T-helper 2 cell treated with Interferon-gamma antibody and Interleukin-4, amounts not matched to agents 5 μg/mL and 100 μg/mL, for 36 hours (primary cell): Measurements from ENCODE around the gene MRPL16.

Experiments used
- DNase-seq: peaks from one replicate; pipeline ENCODE4 v3.0.0; 2021; ENCODE audit warnings: low spot score
- H3K27ac Mint-ChIP-seq: one replicate; pipeline ENCODE4 v1.8.0; 2021; ENCODE audit warnings: mild to moderate bottlenecking, mixed read lengths
- H3K27me3 Mint-ChIP-seq: one replicate; pipeline ENCODE4 v1.8.0; 2021; ENCODE audit warnings: low read depth, mixed read lengths
- H3K36me3 Mint-ChIP-seq: one replicate; pipeline ENCODE4 v1.8.0; 2021; ENCODE audit warnings: low read depth, mixed read lengths
- H3K4me1 Mint-ChIP-seq: one replicate; pipeline ENCODE4 v1.8.0; 2021; ENCODE audit warnings: low read depth, mixed read lengths
- H3K4me3 Mint-ChIP-seq: one replicate; pipeline ENCODE4 v1.8.0; 2022; ENCODE audit warnings: mild to moderate bottlenecking, moderate library complexity, mixed read lengths
- H3K9me3 Mint-ChIP-seq: one replicate; pipeline ENCODE4 v1.8.0; 2021; ENCODE audit warnings: mixed read lengths

Gene MRPL16

DNA sequence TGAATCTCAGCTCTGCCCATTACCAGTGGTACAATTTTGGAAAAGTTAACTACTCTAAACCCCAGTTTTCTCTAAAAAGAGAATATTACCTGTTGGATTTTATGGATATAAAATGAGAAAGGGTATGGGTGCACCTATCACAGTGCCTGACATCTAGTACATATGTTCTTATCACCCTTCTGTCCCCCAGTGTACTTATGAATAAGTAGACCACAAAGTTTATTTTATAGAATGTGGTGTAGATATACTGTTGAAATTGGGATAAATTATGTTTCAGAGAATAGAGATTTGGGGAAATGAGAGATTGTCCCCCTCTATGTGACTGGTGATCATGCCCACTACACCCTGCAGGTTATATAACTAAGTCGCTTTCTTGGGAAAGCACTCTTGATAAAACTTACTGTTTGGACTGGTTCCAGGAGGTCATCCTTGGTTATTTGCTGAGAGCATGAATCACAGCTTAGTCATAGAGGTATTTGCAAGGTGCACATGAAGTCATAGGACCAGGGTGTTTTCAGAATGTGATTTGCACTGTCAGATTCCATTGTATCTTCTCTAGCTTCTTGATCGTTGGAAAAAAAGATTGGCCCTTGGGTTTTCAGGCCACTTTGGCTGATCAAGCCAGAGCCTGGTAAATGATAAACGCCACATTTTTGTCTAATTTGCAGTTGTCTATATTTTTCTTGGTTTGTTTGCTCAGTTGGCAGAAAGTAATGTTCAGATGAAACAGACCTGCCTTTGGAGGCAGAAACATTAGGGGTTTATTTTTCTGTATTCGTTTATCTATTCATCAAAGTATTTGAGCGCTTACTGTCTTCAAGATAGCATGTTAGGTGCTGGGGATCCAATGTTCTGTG, 34.1 kb downstream of the MRPL16 start:
- peaks cover 52% of the 10 kb centered on the region for H3K4me1 Mint-ChIP-seq
- no peak overlapping the region for H3K4me3 Mint-ChIP-seq
- H3K27ac Mint-ChIP-seq, result no peak overlapping the region
- H3K36me3 Mint-ChIP-seq, result peaks cover 53% of the 10 kb centered on the region
- H3K27me3 Mint-ChIP-seq, result no peaks in the 10 kb centered on the region
- peaks cover under 1% of the 10 kb centered on the region for H3K9me3 Mint-ChIP-seq
- no peak for DNase-seq

DNA sequence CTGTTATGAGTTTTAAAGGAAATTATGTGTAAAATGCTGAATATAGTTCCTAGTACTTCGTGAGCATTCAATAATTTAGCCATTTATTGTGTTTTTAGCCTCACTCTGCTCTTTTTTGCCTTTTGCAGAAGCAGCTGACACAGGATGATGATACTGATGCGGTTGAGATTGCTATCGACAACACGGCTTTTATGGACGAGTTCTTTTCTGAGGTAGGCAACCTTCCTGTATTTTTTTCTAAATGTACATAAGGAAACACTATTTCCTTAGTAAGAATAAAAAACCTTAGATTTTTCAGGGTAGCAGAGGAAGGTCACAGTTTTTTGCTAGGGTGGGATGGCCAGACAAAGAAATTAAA, 37.5 kb downstream of the MRPL16 start:
- Mint-ChIP-seq H3K4me1 (peaks cover 55% of the 10 kb centered on the region), H3K27me3 (no peaks in the 10 kb centered on the region), H3K9me3 (no peaks in the 10 kb centered on the region), H3K27ac (peak overlapping the region; percentile 78), H3K4me3 (peak overlapping the region; percentile 63), H3K36me3 (peaks cover 35% of the 10 kb centered on the region)
- DNase-seq, result no peak

DNA sequence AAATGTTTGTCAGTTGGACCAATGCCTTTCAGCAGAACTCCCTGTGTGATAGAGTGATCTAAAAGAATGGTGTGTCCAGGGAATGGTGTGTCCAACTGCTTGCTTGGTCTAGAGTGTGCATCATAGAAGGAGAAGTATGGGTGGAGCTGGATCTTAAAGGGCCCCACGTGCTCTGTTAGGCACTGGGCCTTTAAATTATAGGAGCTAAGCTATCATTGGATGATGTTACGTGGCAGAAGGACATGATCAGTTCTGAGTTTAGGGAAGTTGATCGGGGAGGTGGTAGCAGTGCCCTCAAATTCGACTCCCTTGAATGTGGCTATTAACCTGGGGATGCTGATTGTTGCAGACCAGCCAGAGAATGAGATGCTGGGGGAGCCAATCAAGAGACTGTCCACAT, 39.0 kb downstream of the MRPL16 start:
- Mint-ChIP-seq H3K4me1 (peaks cover 42% of the 10 kb centered on the region), H3K36me3 (peaks cover 22% of the 10 kb centered on the region), H3K27ac (peak overlapping the region; percentile 78), H3K27me3 (no peaks in the 10 kb centered on the region), H3K4me3 (peak overlapping the region; percentile 63), H3K9me3 (no peaks in the 10 kb centered on the region)
- no peak for DNase-seq

DNA sequence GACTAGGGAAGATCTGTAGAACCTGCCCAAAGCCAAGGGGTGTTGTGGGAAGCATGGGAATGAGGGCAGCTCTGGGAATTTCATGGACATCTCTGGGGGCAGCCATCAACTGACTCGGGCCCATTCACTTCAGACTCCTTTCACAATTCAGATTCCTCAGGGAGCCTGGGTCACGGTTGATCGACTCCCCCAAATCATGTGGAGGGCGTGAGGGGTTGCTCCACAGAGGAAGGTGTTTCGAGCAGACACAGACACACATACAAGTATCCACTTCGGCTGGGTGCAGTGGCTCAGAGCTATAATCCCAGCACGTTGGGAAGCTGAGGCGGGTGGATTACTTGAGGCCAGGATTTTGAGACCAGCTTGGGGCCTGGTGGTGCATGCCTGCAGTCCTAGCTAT, 39.7 kb downstream of the MRPL16 start:
- H3K9me3 Mint-ChIP-seq, result no peaks in the 10 kb centered on the region
- no peak for DNase-seq
- H3K27me3 Mint-ChIP-seq, result peaks cover 3% of the 10 kb centered on the region
- peaks cover 41% of the 10 kb centered on the region for H3K4me1 Mint-ChIP-seq
- peak overlapping the region; percentile 44 for H3K27ac Mint-ChIP-seq
- no peak overlapping the region for H3K4me3 Mint-ChIP-seq
- H3K36me3 Mint-ChIP-seq, result peaks cover 19% of the 10 kb centered on the region

DNA sequence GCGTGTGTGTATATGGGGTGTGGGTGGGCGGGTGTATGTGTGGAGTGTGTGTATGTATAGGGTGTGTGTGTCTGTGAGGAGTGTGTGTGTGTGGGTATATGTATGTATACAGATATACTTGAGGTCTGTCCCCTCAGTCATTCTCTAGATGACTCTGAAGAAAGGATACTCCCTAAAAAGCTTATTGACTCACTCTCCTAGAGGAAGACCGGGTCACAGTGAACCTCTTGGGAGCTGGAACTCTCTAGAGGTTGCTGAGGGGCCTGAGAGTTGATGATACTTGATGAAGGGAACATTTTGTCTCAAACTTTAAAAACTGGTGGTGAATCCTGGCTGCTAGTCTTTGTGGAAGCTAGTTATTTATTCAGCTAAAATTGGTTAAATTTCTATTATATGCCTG, 40.3 kb downstream of the MRPL16 start:
- Mint-ChIP-seq H3K27ac (peak overlapping the region; percentile 44), H3K36me3 (peaks cover 15% of the 10 kb centered on the region), H3K4me1 (peaks cover 39% of the 10 kb centered on the region), H3K9me3 (no peaks in the 10 kb centered on the region), H3K4me3 (no peak overlapping the region), H3K27me3 (peaks cover 3% of the 10 kb centered on the region)
- DNase-seq, result no peak

DNA sequence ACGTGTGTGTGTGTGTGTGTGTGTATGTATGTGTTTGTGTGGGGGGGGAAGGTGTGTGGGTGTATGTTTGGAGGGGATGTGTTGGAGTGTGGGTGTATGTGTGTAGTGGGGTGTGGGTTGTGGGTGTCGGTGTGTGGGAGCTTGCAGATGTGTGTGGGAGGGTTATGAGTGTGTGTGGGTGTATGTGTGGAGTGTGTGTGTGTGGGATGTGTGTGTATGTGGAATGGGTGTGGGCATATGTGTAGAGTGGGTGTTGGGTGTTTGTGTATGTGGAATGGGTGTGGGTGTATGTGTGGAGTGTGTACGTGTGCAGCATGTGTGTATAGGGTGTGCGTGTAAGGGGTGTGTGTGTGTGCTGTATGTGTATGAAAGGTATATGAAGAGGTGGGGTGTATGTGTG, 40.8 kb downstream of the MRPL16 start:
- Mint-ChIP-seq H3K4me1 (peaks cover 42% of the 10 kb centered on the region), H3K36me3 (peaks cover 13% of the 10 kb centered on the region), H3K9me3 (no peaks in the 10 kb centered on the region), H3K27me3 (peaks cover 7% of the 10 kb centered on the region), H3K4me3 (no peak overlapping the region), H3K27ac (no peak overlapping the region)
- no peak for DNase-seq

DNA sequence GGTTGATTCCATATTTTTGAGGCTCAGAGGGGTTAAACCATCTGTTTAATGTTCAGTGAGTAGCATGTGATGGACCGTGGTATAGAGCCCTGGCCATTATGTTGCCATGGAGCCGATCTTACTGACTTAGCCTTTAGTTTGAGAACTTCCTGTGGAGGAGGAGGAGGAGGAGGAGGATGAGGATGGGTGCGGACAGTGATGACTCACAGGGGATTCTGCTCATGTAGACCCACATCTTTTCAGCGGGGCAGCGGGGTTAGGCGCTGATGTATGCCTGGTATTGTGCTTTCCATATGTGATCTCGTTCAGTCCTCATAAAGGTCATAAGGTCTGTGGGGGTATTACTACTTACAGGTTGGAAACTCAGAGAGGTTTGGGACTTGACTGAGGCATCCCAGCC, 41.5 kb downstream of the MRPL16 start:
- no peaks in the 10 kb centered on the region for H3K9me3 Mint-ChIP-seq
- peaks cover 12% of the 10 kb centered on the region for H3K36me3 Mint-ChIP-seq
- H3K27ac Mint-ChIP-seq, result no peak overlapping the region
- no peak for DNase-seq
- peaks cover 42% of the 10 kb centered on the region for H3K4me1 Mint-ChIP-seq
- H3K4me3 Mint-ChIP-seq, result no peak overlapping the region
- peaks cover 7% of the 10 kb centered on the region for H3K27me3 Mint-ChIP-seq

DNA sequence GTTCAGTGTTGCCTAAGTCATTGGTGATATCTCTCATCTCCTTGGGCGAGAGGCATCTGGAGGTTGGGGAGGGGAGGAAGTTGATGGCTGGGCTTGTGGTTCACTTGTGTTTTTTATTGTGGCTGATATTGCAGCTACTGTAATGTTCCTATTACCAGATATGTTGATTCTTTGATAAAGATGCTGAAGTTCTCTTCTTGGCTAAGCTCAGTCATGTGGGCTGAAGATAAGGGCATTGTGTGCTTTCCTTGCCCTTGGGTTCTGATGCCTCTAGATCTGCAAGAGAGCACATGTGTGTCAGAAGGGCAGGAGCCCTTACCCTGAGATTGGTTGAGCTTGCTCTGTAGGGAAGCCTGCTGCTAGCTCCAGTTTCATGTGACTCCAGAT, 43.4 kb downstream of the MRPL16 start:
- Mint-ChIP-seq H3K36me3 (peaks cover 12% of the 10 kb centered on the region), H3K4me1 (peaks cover 28% of the 10 kb centered on the region), H3K4me3 (no peak overlapping the region), H3K27ac (peak overlapping the region; percentile 65), H3K27me3 (peaks cover 13% of the 10 kb centered on the region), H3K9me3 (no peaks in the 10 kb centered on the region)
- peak; percentile 44 for DNase-seq

DNA sequence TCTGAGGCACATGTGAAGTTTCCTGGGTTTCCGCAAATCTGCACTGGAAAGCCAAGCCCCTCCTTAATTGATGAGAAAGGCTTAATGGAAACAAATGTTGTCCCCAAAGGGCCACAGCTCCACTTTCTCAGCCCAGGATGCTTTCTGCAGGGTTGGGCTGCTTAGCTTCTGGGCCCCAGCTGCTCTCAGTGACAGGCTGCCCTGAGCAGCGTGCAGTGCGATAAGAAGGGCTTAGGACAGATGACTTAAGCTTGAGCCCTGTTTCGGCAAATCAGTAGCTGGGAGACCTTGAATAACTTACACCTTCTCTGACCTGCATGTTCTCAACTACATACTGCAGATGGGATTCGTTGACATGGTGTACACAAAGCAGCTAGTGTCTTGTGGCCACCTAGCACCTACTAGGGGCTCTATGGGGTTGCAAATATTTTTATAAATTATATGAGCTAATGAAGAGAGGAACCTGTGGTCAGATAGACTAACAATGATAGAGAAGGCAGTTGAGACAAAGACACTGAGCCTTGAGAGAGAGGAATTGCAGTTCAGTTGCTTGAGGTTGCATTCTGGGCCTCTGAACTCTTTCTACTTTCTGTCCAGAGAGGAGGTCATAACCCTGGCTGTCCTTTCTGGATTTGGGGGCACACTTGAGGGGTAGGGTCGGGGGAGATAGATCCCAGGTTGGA, 43.9 kb downstream of the MRPL16 start:
- Mint-ChIP-seq H3K9me3 (no peaks in the 10 kb centered on the region), H3K4me1 (peaks cover 23% of the 10 kb centered on the region), H3K27ac (peak overlapping the region; percentile 65), H3K27me3 (peaks cover 14% of the 10 kb centered on the region), H3K4me3 (no peak overlapping the region), H3K36me3 (peaks cover 13% of the 10 kb centered on the region)
- no peak for DNase-seq

DNA sequence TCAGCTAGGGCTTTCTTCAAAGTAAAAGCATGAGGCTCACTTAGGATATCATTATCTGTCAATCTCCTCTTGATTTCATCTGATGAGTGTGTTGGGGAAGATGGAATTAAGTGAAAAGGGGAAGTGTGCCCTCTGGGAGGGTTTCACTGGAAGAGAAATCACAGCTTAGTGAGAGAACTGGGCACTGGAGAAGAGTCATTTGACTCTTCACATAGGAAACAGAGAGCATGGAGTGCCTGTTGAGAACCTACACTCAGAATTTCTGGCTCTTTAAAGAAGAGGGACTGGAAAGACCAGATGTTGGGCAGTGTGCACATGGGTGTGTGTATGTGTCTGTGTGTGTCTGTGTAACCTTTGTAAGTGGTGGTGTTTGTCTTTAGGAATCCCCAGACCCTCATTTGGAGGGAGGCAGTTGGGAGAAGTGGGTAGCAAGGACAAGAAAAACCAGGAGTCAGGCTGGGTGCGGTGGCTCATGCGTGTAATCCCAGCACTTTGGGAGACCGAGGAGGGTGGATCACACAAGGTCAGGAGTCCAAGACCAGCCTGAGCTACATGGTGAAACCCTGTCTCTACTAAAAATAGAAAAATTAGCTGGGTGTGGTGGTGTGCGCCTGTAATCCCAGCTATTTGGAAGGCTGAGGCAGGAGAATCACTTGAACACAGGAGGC, 45.4 kb downstream of the MRPL16 start:
- no peak for DNase-seq
- peaks cover 12% of the 10 kb centered on the region for H3K4me1 Mint-ChIP-seq
- H3K27ac Mint-ChIP-seq, result no peak overlapping the region
- peaks cover 16% of the 10 kb centered on the region for H3K27me3 Mint-ChIP-seq
- H3K36me3 Mint-ChIP-seq, result peaks cover 11% of the 10 kb centered on the region
- peak overlapping the region; percentile 48 for H3K4me3 Mint-ChIP-seq
- H3K9me3 Mint-ChIP-seq, result no peaks in the 10 kb centered on the region

DNA sequence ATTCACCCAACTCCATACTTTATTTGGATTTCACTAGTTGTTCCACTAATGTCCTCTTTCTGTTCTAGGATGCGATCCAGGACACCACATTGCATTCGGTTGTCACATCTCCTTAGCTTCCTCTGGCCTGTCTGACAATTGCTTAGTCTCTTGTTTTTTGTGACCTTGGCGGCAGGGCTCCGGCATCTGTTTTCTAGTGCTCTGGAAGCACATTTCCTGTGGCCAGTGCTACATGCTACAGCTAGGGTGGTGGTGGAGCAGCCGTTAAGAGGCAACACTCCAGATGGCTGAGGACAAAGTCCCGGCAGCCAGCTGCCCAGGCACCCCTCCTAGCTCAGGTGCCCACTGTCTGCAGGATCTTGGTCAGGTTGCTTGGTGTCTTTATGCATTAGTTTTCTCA, 48.6 kb downstream of the MRPL16 start:
- no peak overlapping the region for H3K4me3 Mint-ChIP-seq
- peaks cover 20% of the 10 kb centered on the region for H3K4me1 Mint-ChIP-seq
- H3K9me3 Mint-ChIP-seq, result no peaks in the 10 kb centered on the region
- peaks cover 29% of the 10 kb centered on the region for H3K27me3 Mint-ChIP-seq
- DNase-seq, result no peak
- peaks cover 19% of the 10 kb centered on the region for H3K36me3 Mint-ChIP-seq
- no peak overlapping the region for H3K27ac Mint-ChIP-seq

DNA sequence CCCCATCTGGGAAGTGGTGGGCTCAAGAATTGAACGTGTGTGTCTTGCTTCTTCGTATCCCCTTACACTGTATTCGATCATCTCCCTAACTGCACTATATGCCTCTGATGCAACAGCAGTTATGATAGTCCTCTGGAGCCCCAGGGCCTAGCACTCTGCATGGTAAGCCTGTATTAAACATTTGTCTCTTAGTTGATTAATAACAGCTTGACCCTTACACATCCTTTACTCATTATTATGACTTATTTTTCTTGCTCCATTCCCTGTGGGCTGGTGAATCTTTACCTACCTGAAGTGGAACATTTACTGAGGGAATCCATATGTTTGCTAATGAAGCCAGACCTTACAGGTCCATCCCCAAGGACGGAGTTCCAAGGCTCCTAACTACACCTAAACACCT, 49.8 kb downstream of the MRPL16 start:
- DNase-seq, result no peak
- Mint-ChIP-seq H3K4me1 (peaks cover 21% of the 10 kb centered on the region), H3K9me3 (no peaks in the 10 kb centered on the region), H3K36me3 (peaks cover 24% of the 10 kb centered on the region), H3K27ac (no peak overlapping the region), H3K4me3 (no peak overlapping the region), H3K27me3 (peaks cover 38% of the 10 kb centered on the region)

DNA sequence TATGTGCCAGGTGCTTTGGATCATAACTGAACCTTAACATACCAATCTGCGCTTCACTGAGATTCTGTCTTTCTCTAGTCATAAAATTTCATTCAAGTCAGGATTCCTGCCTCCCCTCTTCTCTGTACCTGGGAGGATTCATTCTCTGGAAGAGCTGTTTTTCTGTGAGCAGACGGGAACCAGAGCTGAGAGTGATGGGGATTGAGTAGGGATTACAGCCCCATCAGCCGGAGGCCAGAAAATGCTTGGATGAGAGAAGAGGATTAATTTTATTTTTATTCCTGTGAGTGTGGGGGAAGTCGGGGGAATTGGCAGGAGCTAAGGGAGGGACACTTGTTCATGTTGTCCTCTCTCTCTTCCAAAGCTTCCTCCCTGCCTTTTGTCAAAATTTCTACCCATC, 50.7 kb downstream of the MRPL16 start:
- DNase-seq, result no peak
- no peak overlapping the region for H3K4me3 Mint-ChIP-seq
- peaks cover 15% of the 10 kb centered on the region for H3K4me1 Mint-ChIP-seq
- no peak overlapping the region for H3K27ac Mint-ChIP-seq
- H3K9me3 Mint-ChIP-seq, result no peaks in the 10 kb centered on the region
- H3K27me3 Mint-ChIP-seq, result peaks cover 34% of the 10 kb centered on the region
- H3K36me3 Mint-ChIP-seq, result peaks cover 23% of the 10 kb centered on the region

DNA sequence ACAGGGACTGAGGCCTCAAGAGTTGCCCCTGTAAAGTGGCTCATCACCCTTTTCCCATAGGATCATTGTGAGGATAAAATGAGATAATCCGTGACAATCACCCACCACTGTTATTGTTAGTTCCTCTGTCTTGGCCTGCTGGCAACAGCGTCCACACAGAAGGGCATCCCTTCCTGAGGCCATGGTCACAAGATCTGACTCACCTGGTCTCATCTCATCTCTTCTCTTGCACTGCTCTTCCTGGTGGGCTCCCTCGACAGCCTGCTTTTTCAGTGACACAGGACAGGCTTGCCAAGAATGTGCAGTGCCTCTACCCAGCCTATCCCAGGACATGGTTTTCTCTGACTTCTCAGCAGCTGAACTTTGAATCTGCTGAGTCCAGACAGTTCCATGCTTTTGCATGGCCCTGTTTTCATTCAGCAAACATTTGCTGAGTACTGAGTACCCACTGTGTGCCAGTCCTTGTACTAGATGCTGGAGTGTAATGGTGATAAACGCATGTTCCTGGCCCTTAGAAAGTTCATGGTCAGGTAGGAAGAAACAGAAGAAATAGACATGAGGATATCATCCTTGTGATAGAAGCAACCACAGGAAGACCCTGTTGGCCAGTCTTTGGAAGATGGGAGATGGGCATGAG, 52.1 kb downstream of the MRPL16 start:
- Mint-ChIP-seq H3K9me3 (no peaks in the 10 kb centered on the region), H3K4me3 (peak overlapping the region; percentile 19), H3K4me1 (peaks cover 23% of the 10 kb centered on the region), H3K36me3 (peaks cover 23% of the 10 kb centered on the region), H3K27me3 (peaks cover 34% of the 10 kb centered on the region), H3K27ac (no peak overlapping the region)
- DNase-seq, result no peak
